Endothelial cell of umbilical vein (primary cell): ENCODE measurements around the gene UBE4B. TPM values are rescaled to one million over a fixed set of nuclear protein-coding genes. Genes with fewer than 3 reads are reported as not detected.

ENCODE experiments used
- BruUV-seq: library from RNA; stranded (reverse); fragments of 400-500 nt; replicated peaks from 2 replicates; lab custom pipeline; 2021; lab: Mats Ljungman, UMichigan
- CTCF ChIA-PET: fragments of 300-600, 350-600 bp; sonication (Branson Sonifier 250); formaldehyde crosslinking; loops from one replicate; lab custom pipeline; 2021; ENCODE audit warnings: antibody characterized with exemption, inconsistent platforms; lab: Charles Lee
- POLR2A ChIA-PET: fragments of 300-600, 350-600 bp; sonication (Branson Sonifier 250); formaldehyde crosslinking; loops from one replicate; lab custom pipeline; 2021; ENCODE audit warnings: antibody characterized with exemption, inconsistent platforms; lab: Charles Lee
- DNase-seq: peaks from one replicate; pipeline ENCODE4 v3.0.0-alpha.2; 2011; ENCODE audit warnings: low read depth, low spot score
- FAIRE-seq: peaks from 2 replicates; lab custom pipeline; 2011; peaks lifted over from hg19 to GRCh38; lab: Jason Lieb, UNC
- H2AFZ ChIP-seq: 2 replicates; pipeline ENCODE4 v1.6.0; 2012; ENCODE audit warnings: low read depth, low read length, control low read depth, inconsistent platforms
- H3K27ac ChIP-seq: 2 replicates; pipeline ENCODE4 v1.5.1; 2011; ENCODE audit warnings: low read depth, mild to moderate bottlenecking, control low read depth, low read length, moderate library complexity; ENCODE audit not compliant: insufficient read depth
- H3K27me3 ChIP-seq, 2 experiments: 2 replicates each; pipeline versions ENCODE4 v1.6.0 to v1.6.1; 2011; ENCODE audit warnings: low read length in 2 of 2, mixed read lengths in 1 of 2; ENCODE audit not compliant: control insufficient read depth in 2 of 2, insufficient read depth in 2 of 2
- H3K36me3 ChIP-seq, 2 experiments: 2 replicates in 1 of 2; 3 replicates in 1 of 2; pipeline ENCODE4 v1.5.1; 2011; ENCODE audit warnings: low read length in 2 of 2, mild to moderate bottlenecking in 1 of 2, moderate library complexity in 1 of 2; ENCODE audit not compliant: control insufficient read depth in 2 of 2, insufficient read depth in 2 of 2; ENCODE audit errors: extremely low read depth in 1 of 2
- H3K4me1 ChIP-seq: 3 replicates; pipeline ENCODE4 v1.5.1; 2011; ENCODE audit warnings: mild to moderate bottlenecking, low read length; ENCODE audit not compliant: control insufficient read depth, insufficient read depth; ENCODE audit errors: extremely low read depth
- H3K4me2 ChIP-seq: 2 replicates; pipeline ENCODE4 v1.6.1; 2011; ENCODE audit warnings: low read length, control low read depth, mixed read lengths; ENCODE audit not compliant: insufficient read depth
- H3K4me3 ChIP-seq, 3 experiments: fragments of 200-600 bp in 1 of 3; sonication (generic), shearing (Covaris generic) in 1 of 3; replicated peaks in 1 of 3; 2 replicates each; pipeline ENCODE4 v1.5.1; 2011 to 2016; ENCODE audit warnings: control low read depth in 3 of 3, low read length in 3 of 3, mild to moderate bottlenecking in 2 of 3, inconsistent platforms in 1 of 3, low read depth in 1 of 3, moderate library complexity in 1 of 3; ENCODE audit not compliant: insufficient read depth in 1 of 3
- H3K79me2 ChIP-seq: 2 replicates; pipeline ENCODE4 v1.6.0; 2012; ENCODE audit warnings: low read length, inconsistent platforms; ENCODE audit not compliant: control insufficient read depth, insufficient read depth
- H3K9ac ChIP-seq: replicated peaks from 2 replicates; pipeline ENCODE3; 2011; ENCODE audit warnings: low read length, control low read depth; ENCODE audit not compliant: insufficient read depth; ENCODE audit errors: extremely low read depth
- H3K9me1 ChIP-seq: replicated peaks from 3 replicates; pipeline ENCODE4 v1.6.0; 2011; ENCODE audit warnings: mild to moderate bottlenecking, low read length; ENCODE audit not compliant: control insufficient read depth, insufficient read depth; ENCODE audit errors: extremely low read depth
- H3K9me3 ChIP-seq: replicated peaks from 2 replicates; pipeline ENCODE4 v1.5.1; 2012; ENCODE audit warnings: low read length, inconsistent platforms; ENCODE audit not compliant: control insufficient read depth, insufficient read depth
- H4K20me1 ChIP-seq: replicated peaks from 2 replicates; pipeline ENCODE3; 2011; ENCODE audit warnings: mild to moderate bottlenecking, low read length; ENCODE audit not compliant: control insufficient read depth, insufficient read depth; ENCODE audit errors: extremely low read depth
- CTCF ChIP-seq, 2 donors: IDR thresholded peaks; 1 replicate in 1 of 2; 2 replicates in 1 of 2; pipeline ENCODE4 v1.5.1; 2011; ENCODE audit warnings: low read length in 2 of 2, mild to moderate bottlenecking in 2 of 2, moderate library complexity in 2 of 2, control low read depth in 1 of 2, inconsistent platforms in 1 of 2, low read depth in 1 of 2; ENCODE audit not compliant: insufficient read depth in 1 of 2; ENCODE audit errors: extremely low read depth in 1 of 2
- EZH2 ChIP-seq: IDR thresholded peaks from 2 replicates; pipeline ENCODE4 v1.6.1; 2012; ENCODE audit warnings: borderline replicate concordance, low read depth, mild to moderate bottlenecking, moderate library complexity, low read length, inconsistent platforms; ENCODE audit not compliant: severe bottlenecking
- FOS ChIP-seq: IDR thresholded peaks from 2 replicates; pipeline ENCODE4 v1.6.1; 2011; ENCODE audit warnings: mild to moderate bottlenecking, low read length, moderate library complexity, borderline replicate concordance; ENCODE audit not compliant: insufficient read depth
- GATA2 ChIP-seq: IDR thresholded peaks from 2 replicates; pipeline ENCODE4 v1.7.0; 2011; ENCODE audit warnings: low read depth, mild to moderate bottlenecking, moderate library complexity, mixed read lengths, low read length; ENCODE audit not compliant: insufficient read length, insufficient read depth
- MYC ChIP-seq: IDR thresholded peaks from one replicate; pipeline ENCODE4 v1.6.1; 2011; ENCODE audit warnings: mild to moderate bottlenecking, low read depth, low read length
- POLR2A ChIP-seq: IDR thresholded peaks from 2 replicates; pipeline ENCODE4 v1.6.1; 2012; ENCODE audit warnings: low read depth, mild to moderate bottlenecking, control low read depth, low read length
- POLR2AphosphoS5 ChIP-seq: IDR thresholded peaks from 2 replicates; pipeline ENCODE4 v1.6.1; 2012; ENCODE audit warnings: low read depth, mild to moderate bottlenecking, control low read depth, low read length, moderate library complexity; ENCODE audit not compliant: insufficient read depth
- dilution Hi-C: fragments of 300-500 bp; cut with MboI; formaldehyde crosslinking; loops from one replicate; pipeline ENCODE4 v1.15.0; 2019; ENCODE audit warnings: low sequenced_read_pairs; ENCODE audit not compliant: extremely low pct_ligation_motif_present
- intact Hi-C: fragments of 100-400 bp; cut with micrococcal nuclease; formaldehyde crosslinking; loops from one replicate; pipeline ENCODE4 v1.10.0; 2022
- polyA plus RNA-seq, 4 experiments: library from polyadenylated mRNA; depleted of rRNA in 3 of 4; stranded (reverse) in 3 of 4; unstranded in 1 of 4; fragments of >200 nt; gene quantifications; 2 replicates each; pipeline versions ENCODE4 v1.2.1 to v1.2.3, GENCODE V29; 2011 to 2012; ENCODE audit warnings: missing spikeins in 1 of 4
- total RNA-seq: library from RNA; stranded (reverse); gene quantifications from 2 replicates; pipeline ENCODE4 v1.2.3, GENCODE V29; 2021

The UBE4B gene
- total and polyA plus RNA-seq, 2 donors (not counting 3 experiments of a cell fraction or from before 2014, with no cell fraction given), result 17.8 to 54.5 TPM

GRCh38 chr1:10101929-10102328 lies 69.2 kb downstream of the UBE4B start:
- Histone ChIP-seq H3K4me1 (no peaks in the 10 kb centered on the region), H2AFZ (no peak overlapping the region), H3K9me3 (no peaks in the 10 kb centered on the region), H3K79me2 (no peaks in the 10 kb centered on the region), H3K9ac (no peak overlapping the region), H3K36me3 (peaks cover 8 to 9% of the 10 kb centered on the region in 2 experiments), H4K20me1 (no peaks in the 10 kb centered on the region), H3K4me3 (no peak overlapping the region), H3K27me3 (no peaks in the 10 kb centered on the region), H3K9me1 (no peaks in the 10 kb centered on the region), H3K27ac (no peak overlapping the region), H3K4me2 (no peak overlapping the region)
- intact Hi-C loops, result no loop called here
- ChIA-PET CTCF (no interaction called here), POLR2A (interaction anchor here (0.6 kb wide), 1 partner anchor 12 kb away, joined by 8 read pairs; no protein-coding TSS in a partner anchor)
- DNase-seq (no peak), FAIRE-seq (no peak)
- TF ChIP-seq EZH2 (no peak), POLR2AphosphoS5 (no peak), POLR2A (no peak), GATA2 (no peak), FOS (no peak), CTCF (IDR thresholded peaks at IDR 0.05; ENCODE audit: extremely low read depth in 1 of 2, insufficient read depth in 1 of 2, low read depth in 1 of 2, low read length in 2 of 2) (no peak), MYC (no peak)
- no TSS peak for BruUV-seq
- dilution Hi-C loops, result no loop called here
